HG02678 (cell line): ENCODE data around the gene PGM5.
"Not testable (repeated sequence)": the region's sequence is repeated elsewhere in the genome, so short reads cannot be mapped to it uniquely, and the experiment has no call there.

Experiments
- ATAC-seq: cut with Tn5 transposase; IDR thresholded peaks from one replicate; pipeline ENCODE4 v1.9.1; 2021; ENCODE audit warnings: mild to moderate bottlenecking, moderate library complexity; ENCODE audit not compliant: unreplicated experiment

The PGM5 gene

DNA sequence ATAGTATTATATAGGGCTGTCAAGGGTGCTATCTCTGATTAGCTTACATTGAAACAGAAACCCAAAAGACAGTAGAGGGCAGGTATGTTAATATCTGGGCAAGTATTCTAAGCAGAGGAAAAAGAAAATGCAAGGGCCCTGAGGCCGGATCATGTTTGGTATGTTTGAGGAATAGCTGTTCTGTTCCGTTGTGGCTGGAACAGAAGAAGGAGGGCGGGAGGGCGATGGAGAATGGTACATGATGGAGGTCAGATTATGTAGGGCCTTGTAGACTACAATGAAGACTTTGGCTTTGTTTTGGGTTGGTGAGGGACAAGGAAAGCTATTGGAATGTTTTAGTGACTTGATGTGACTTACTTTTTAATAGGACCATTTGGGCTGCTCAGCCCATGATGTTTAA, 19.4 kb downstream of the PGM5 start:
- not testable (repeated sequence) for ATAC-seq

DNA sequence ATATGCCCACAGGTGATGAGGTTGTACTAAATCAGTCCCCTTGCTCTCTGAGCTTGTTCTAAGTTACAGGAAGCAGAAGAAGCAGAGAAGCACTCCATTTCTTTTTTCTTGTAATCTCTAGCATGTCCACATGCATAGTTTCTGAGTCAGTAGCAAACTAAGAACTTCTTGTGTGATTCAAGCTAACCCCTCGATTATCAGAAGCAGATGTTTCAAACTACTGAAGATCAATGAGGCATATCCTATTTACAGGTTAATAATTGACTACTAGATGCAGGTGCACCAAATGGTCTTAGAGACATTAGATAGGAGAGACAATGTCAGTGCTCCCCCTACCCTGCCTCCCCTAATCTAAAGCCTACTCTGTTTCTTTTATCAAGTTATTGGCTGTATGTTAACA, 21.3 kb downstream of the PGM5 start:
- peak; percentile 93 for ATAC-seq

DNA sequence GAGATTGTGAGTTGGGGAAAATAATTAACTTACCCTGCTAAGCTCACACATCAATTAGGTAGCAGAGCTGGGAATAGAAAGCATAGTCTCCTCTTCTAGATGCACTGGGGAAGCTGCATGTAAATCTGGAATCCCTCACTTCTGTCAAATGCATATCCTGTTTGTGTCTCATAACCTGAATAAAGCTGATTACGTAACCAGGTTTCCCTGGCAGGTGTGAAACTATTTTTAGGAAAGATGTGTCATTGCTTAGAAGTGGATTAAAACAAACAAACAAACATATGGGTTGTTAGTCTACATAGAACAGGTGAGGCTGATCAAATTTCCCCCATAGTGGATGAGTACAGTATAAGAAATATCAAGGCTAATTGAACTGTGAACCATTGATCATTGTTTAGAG, 27.5 kb downstream of the PGM5 start:
- not testable (repeated sequence) for ATAC-seq

DNA sequence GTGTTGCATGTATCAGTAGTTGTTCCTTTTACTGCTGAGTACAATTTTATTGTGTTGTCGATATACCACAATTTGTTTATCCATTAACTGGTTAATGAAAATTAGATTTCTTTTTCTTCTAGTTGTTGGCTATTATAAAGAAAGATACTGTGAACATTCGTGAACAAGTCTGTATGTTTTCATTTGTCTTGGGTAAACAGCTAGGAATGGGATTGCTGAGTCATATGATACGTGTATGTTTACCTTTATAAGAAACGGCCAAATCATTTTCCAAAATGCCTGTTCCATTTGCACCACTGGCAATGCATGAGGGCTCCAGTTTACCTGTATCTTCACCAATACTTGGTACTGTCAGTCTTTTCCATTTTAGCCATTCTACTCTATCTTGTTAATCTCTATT, 33.1 kb downstream of the PGM5 start:
- ATAC-seq = not testable (repeated sequence)

DNA sequence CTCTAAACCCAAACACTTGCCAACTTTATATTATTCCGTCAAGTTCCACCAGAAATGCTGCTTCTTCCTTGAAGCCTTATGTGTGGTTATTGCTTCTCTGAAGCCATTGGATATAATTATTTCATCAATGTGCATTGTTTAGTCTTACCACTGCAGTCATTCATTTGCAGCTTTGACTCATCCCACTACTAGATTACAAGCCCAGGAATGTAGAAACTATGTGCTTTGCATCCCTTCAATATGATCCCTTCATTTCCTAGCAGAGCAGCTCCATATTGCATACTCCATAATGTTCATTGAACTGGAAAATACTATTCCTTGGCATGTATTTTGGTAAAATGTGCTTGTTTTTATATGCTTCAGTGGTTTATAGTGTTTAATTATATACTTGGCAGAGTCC, 34.3 kb downstream of the PGM5 start:
- ATAC-seq = not testable (repeated sequence)

DNA sequence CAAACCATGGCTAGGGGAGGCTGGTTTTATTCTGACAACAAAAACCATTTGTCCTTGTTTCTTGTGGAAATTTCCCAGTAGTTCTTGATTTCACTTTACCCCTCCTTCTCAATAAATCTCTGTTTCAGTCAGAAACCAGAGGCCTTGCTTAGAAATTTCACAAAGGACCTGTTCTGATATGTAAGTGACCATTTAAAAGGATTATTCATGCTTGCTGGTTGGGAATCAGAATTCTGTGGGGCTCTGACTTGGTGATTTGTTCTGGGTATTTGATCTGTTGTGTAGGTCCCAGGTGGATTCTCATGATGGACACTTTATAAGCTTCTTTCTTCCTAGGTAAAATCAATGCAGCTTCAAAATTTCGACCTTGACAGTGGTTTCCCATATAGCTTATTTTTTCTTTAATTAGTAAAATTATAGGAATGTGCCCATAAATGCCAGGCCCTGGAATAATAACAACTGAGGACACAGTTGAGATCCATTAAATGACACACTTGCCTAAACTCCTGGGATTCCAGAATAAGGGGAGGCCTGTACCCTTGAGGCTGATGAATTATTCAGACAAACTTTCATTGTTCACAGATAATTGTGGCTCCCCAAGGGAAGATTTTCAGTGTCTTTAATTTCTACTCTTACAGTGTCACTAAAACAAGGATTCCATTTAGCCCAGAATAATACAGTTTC, 40.1 kb downstream of the PGM5 start:
- ATAC-seq = not testable (repeated sequence)

DNA sequence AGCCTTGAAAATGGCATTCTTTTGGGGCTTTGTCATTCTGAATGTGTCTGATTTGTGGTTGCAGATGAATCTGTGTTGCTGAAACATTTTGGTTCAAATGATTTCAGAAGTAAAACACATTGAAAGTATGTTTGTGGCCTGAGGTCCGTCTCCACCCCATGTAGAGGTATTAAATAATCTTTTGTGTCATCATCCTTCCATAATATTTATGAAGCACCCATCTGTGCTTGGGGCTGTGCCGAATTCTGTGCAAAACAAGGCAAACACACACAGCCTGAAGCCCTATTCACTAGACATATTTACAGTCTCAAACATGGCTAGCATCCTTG, 40.6 kb downstream of the PGM5 start:
- ATAC-seq = not testable (repeated sequence)

DNA sequence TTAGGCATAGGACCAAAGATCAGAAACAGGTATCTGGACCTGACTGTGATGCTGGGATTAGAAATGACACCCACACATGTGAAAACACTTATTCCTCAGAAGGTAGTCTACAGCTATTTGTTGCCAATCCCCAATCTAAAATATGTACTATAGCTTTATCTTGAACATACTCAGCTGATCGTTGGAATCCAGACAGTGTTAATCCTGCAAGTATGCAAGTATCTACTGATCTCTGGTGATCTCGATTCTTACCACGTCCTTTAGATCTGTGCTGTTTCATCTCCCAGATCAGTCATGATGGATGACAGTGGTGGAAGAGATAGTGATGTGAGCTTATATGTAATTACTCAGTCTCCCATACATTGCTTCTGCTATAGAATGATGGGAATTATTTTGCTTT, 41.4 kb downstream of the PGM5 start:
- not testable (repeated sequence) for ATAC-seq

DNA sequence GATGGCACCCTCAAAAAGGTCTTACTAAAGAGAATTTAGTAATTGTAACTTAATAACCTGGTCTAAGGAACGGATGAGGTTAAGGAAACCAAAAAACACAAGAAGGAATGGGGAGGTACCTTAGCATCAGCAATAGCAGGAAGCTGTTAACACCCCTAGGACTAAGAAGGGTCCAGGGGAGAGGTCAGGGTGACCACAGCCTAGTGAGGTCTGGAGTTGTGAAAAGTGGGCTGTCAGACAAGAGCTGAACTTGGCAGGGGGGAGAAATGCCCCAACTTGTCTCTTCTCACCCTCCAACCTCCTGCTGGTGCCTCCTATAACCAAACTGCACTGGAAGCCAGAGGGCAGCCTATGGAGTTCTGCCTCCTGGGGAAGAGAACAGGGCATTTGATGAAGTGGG, 41.9 kb downstream of the PGM5 start:
- ATAC-seq = not testable (repeated sequence)

DNA sequence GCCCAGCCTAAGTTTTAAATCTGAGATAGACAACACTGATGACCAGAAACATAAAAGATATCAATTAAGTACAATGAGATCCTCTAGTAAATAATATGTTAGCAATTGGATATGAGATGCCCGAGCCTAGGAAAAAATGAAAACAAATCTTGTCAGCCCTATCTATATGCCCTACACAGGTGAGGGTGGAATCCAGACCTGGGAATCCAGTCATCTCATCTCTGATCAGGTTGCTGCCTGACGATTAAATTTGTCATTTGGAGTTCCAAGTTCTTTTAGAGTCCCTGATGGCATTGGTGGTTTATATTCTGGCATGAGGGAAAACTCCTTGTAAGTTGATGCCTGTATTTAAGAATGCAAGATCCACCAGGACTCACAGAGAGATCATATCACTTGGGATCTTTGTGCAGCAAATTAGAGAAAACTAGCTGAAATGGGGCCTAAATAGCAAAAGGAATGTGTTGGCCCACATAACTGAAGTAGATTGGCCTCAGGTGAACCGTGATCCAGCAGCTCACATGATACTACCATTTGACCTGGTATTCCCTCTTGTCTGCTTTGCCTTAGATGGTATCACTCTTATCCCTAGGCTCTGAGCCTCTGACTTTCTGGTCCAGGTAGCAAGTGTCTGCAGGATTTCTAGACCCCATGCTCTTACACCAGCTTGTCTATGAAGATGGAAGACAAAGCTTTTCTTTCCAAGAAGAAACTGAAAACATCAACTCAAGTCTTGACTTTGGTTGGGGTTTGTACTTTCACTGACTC, 48.2 kb downstream of the PGM5 start:
- not testable (repeated sequence) for ATAC-seq

DNA sequence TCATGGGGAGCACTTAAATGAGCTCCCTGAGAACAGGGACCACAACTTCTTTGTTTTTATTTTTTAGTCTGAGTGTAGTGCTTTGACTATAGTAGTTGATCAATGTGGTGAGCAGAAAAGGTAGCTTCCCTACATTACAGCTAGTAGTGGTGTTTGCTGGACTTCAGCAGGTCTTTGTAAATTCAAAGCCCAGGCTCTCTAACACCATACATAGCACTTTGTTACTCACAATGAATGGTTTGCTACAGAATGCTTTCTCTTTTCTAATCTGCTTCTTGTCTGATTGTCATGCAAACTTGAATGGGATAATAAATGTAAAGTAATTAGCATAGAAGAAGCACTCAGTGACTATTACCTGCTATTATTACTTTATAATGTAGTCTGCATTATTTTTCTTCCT, 55.5 kb downstream of the PGM5 start:
- not testable (repeated sequence) for ATAC-seq

DNA sequence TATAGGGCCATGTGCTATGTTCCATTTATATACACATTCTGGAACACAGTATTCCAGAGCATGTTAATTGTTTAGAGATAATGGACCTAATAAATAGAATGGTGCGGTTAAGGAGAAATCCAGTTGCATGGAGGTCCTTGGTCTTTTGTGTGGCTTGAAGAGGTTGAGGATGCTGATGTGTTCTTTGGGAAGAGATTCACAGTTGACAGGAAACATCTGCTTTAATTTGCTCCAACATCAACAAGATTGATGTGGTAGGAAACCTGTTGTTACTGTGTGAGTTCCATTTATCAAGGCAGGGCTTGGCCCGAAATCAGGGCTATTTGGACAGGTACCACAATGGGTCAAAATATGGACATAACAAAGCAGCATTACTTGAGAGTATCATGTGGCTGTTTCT, 56.3 kb downstream of the PGM5 start:
- not testable (repeated sequence) for ATAC-seq

DNA sequence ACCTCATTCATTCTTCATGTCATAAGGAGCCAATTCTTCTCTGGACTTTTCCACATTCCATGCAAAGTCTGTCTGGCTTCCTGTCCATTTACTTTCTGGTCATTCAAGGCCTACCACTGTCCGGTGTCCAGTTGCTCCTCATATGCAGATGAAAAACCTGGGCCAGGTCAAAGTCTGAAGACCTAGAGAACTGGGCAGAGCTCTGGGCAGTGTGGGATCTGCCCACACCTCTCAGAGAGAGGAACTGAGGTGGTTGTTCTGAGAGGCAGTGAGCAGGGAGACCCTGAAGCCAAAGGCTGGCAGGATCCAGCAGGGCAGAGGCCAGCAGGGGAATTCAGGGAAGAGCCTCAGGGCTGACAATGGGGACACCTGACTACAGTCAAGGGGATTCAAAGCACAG, 58.7 kb downstream of the PGM5 start:
- ATAC-seq = not testable (repeated sequence)

DNA sequence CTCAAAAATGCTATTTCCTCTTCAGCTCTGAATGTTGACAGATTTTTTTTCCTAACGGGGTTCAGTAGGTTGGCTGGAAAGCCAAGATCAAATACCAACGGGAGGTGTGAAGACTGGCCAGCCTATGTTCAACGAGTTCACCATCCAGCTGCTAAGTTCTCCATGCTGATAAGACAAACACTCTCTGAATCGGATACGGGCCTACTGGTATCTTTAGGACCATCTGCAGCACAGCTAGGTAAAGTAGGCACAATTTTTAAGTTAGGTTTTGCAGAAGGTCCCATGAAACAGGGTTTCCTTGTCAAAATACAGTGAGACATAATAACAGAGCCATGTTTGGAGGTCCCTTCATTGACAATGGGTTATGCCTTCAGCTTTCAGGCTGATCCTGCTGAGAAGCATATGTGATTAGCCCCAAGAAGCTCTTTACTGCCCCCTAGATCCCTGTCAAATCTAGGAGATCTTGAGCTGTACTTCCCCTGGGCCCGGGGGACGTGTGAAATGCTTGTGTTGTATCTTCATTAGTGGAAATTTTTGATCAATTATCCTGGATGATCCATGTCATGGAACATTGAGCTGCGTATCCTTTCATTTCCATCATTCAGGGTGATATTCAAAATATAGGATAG, 60.6 kb downstream of the PGM5 start:
- ATAC-seq = no peak

DNA sequence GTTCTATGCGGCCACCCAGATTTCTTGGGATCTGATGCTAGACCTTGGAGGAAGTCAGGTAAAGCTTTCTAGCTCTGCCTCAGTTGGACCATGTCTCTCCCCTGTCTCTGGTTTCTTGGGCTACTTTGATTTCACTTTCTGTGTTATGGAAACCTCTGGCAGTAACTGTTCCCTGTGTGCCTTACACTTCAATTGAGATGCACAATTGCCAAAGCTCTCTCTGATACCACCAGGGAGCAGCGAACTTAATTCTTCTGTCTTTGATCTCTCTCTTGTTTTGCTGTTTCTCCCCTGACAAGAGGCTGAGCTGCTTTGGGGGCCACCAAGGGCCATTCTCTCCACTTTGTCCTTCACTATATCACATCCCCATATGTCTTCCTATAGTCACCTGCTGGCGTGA, 61.4 kb downstream of the PGM5 start:
- ATAC-seq = no peak

DNA sequence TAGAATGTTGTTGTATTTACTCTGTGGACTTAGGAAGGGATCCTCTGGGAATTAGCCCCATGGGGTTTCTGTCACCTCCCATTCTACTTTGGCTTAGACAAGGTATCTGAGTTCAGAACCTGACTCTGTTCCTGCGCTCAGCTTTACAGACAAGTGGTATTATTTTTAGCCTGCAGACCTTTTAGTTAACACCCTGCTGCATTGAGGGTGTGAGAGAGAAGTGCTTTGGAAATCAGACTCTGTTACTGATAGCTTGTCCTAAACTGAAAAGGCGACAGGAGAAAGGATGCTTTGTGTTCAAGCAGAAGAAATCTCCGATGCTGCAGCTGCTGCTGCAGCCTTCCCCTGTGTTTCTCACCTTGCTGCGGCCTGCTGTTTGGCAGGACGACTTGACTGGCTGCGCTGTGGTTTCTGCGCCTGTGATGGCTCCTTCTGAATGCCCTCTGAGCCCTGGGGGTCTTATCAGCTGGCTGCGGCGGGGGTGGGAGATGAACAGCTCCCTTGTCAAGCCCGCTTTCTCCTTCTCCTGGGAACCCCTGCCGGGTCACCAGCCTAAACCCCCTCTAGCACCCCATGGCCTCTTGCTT, 61.9 kb downstream of the PGM5 start:
- no peak for ATAC-seq

DNA sequence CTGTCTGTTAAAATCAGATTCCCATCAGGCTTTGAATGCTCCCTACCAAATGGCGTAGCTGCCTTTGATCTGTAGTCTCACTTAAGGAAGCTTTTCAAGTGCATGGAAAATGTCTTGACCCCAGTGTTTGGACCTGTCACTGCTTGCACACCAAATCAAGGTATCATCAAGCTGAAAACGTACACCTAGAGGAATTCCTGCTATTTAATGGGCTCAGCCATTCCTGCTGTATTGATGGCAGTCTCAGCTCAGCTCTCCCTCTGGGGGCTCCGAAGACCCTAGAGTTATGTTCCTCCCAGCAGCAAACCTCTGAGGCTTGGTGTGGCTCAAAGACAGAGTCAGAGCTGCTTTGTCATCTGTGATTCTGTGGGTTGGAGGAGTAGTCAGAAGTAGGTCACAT, 63.5 kb downstream of the PGM5 start:
- ATAC-seq = no peak

DNA sequence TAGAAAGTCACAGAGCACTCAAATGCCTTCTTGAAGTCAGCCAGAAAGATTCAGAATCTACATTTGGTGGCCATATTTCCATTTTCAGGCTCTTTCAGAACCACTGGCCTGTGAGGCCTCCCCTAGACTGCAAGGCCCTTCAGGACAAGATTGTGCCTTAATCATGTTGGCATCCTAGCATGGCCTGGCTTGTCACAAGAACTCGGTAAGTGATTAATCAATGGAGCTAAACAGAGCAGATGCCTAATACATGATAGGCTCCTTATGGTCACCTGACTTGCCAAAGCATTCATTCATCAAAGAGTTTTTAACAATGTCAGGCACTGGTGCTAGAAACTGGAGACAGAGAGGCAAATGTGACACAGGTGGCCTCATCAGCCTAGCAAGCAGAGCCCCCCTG, 70.3 kb downstream of the PGM5 start:
- ATAC-seq = no peak

DNA sequence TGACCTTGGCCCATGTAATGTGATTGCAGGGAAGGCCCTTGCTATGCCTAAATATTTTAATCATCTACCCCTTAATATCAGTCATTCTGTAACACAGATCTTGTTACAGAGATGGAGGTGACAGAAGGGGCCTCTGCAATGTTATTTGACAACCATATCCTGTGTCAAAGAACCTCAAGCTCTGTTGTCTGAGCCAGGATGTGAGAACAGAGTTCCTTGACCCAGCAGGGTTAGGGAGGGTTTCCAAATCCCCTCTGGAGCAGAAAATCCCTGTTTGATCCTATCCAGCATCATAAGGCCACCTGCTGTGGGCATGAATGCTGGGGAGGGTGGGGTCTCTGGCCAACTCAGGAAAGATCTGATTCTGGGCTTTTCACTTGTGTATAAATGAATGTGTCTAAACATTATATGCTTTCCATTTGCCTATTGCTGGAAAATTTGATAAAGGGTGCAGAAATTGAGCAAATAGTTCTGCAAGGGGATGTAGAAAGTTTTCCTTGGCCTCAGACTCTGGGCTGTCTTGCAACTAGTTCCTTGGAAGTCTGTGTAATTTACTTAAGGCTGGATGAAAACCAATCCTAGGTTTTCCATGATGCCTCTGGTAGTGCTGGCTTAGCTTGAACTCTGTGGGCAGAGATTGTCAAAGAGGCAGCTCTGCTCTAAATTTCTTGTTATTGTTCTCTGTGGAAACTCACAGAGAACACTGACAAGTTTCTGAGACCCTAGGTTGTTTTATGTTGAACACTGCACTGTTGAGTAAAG, 71.0 kb downstream of the PGM5 start:
- no peak for ATAC-seq

DNA sequence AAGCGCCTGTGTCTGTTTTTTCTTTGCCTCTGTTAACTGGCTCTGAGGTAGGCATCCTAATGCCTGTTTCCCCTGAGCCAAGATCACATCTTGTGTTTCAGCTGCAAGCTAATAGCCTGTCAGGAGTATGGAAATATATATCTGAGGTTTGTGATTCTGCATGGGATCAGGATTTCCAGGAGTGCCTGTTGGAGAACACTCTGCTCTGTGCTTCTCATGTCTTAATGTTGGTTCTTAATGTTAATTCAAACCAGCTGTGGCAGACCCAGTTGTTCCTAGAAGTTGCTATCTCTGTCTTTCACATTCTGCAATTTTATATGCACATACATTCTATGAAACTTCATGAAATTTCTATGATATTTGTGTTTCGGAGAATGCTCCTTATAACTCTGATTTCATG, 72.1 kb downstream of the PGM5 start:
- no peak for ATAC-seq

DNA sequence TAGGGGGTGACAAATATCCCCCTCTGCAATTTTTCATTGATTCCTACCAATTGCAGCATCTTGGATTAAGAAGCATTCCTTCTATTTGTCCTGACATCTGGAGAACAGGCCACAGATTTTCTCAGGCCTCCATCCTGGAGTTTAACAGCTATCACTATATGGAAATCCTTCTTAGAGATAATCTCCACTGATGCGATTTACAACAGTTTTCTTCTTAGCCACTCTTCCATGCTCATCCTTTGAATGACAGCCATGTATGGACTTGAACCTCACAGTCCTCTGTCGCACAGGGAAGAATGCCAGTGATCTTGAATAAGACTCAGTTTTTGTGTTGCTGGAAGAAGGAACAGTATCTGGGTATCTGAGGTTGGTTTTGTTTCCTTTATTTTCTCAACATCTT, 73.2 kb downstream of the PGM5 start:
- ATAC-seq = no peak
